ENCODE measurements around the gene KLHL6. TPM values are rescaled to one million over a fixed set of nuclear protein-coding genes. Genes with fewer than 3 reads are reported as not detected.

The KLHL6 gene
- total and polyA plus RNA-seq, 4 donors = 0.42 to 3.8 (median 1.0) TPM

- TF ChIP-seq REST (IDR thresholded peaks at IDR 0.05) (no peak), ATF3 (IDR thresholded peaks at IDR 0.05) (no peak), GABPA (IDR thresholded peaks at IDR 0.05 in 1 of 2, conservative IDR thresholded peaks at IDR 0.05 in 1 of 2) (no peak), SP1 (IDR thresholded peaks at IDR 0.05) (no peak), CTCF (IDR thresholded peaks at IDR 0.05; ENCODE audit: low read depth, low read length, missing input control) (no peak), RXRA (IDR thresholded peaks at IDR 0.05) (no peak)
These were observed 3.0 kb upstream of the KLHL6 start (continued) for GRCh38 chr3:183558495-183558894.

- Histone ChIP-seq H3K27ac (ENCODE audit: low read depth in 1 of 2, low read length in 2 of 2) (no peak overlapping the region), H3K27me3 (ENCODE audit: control insufficient read depth in 4 of 4, insufficient read depth in 4 of 4, low read length in 3 of 4) (no peaks in the 10 kb centered on the region), H3K9ac (ENCODE audit: low read depth in 1 of 2, low read length in 2 of 2) (no peak overlapping the region), H3K9me3 (ENCODE audit: control insufficient read depth in 4 of 4, low read length in 3 of 4) (no peaks in the 10 kb centered on the region), H3K4me3 (ENCODE audit: low read depth in 1 of 3, low read length in 3 of 3) (no peak overlapping the region), H3K36me3 (ENCODE audit: control insufficient read depth in 4 of 4, insufficient read depth in 3 of 4, low read depth in 1 of 4, low read length in 3 of 4) (no peaks in the 10 kb centered on the region), H3K4me1 (ENCODE audit: control insufficient read depth in 4 of 4, insufficient read depth in 4 of 4, low read length in 3 of 4) (peaks cover 0 to 16% (median 3%) of the 10 kb centered on the region in 4 donors)
- WGBS = 92% methylated on average over 5 of the region's 5 CpGs
- no peak for TF ChIP-seq MAX (IDR thresholded peaks at IDR 0.05)
- no peak for TF ChIP-seq SP1 (IDR thresholded peaks at IDR 0.05)
- TF ChIP-seq RAD21 (IDR thresholded peaks at IDR 0.05) = no peak
- no peak for TF ChIP-seq HNF4G (IDR thresholded peaks at IDR 0.05)
- no peak for TF ChIP-seq NR2F2 (IDR thresholded peaks at IDR 0.05)
- DNase-seq (ENCODE audit: low spot score) = no peak
These were observed 1.2 kb upstream of the KLHL6 start for GRCh38 chr3:183556722-183557121.

- H3K27ac ChIP-seq (ENCODE audit: low read depth in 1 of 2, low read length in 2 of 2) = peak overlapping the region in 1 of 2 donors; percentile 42
- peaks cover 0 to 14% (median 3%) of the 10 kb centered on the region in 4 donors for H3K4me1 ChIP-seq (ENCODE audit: control insufficient read depth in 4 of 4, insufficient read depth in 4 of 4, low read length in 3 of 4)
- H3K27me3 ChIP-seq (ENCODE audit: control insufficient read depth in 4 of 4, insufficient read depth in 4 of 4, low read length in 3 of 4) = no peaks in the 10 kb centered on the region
- H3K9ac ChIP-seq (ENCODE audit: low read depth in 1 of 2, low read length in 2 of 2) = peak overlapping the region in 1 of 2 donors; percentile 66
- DNase-seq (ENCODE audit: low spot score) = no peak
- no peaks in the 10 kb centered on the region for H3K9me3 ChIP-seq (ENCODE audit: control insufficient read depth in 4 of 4, low read length in 3 of 4)
- WGBS = 71% methylated on average over 1 of the region's 1 CpG
- TF ChIP-seq MAX (IDR thresholded peaks at IDR 0.05) = no peak
- TF ChIP-seq RAD21 (IDR thresholded peaks at IDR 0.05) = no peak
- no peak for TF ChIP-seq YY1 (IDR thresholded peaks at IDR 0.05)
- TF ChIP-seq TAF1 (conservative IDR thresholded peaks at IDR 0.05) = no peak
- TF ChIP-seq RXRA (IDR thresholded peaks at IDR 0.05) = no peak
- no peak for TF ChIP-seq FOXA2 (IDR thresholded peaks at IDR 0.05)
- TF ChIP-seq CTCF (IDR thresholded peaks at IDR 0.05; ENCODE audit: low read depth, low read length, missing input control) = no peak
- no peak for TF ChIP-seq ATF3 (IDR thresholded peaks at IDR 0.05)
- TF ChIP-seq GABPA (IDR thresholded peaks at IDR 0.05 in 1 of 2, conservative IDR thresholded peaks at IDR 0.05 in 1 of 2) = no peak
- H3K4me3 ChIP-seq (ENCODE audit: low read depth in 1 of 3, low read length in 3 of 3) = no peak overlapping the region
- no peaks in the 10 kb centered on the region for H3K36me3 ChIP-seq (ENCODE audit: control insufficient read depth in 4 of 4, insufficient read depth in 3 of 4, low read depth in 1 of 4, low read length in 3 of 4)
These were observed 1.1 kb downstream of the KLHL6 start for GRCh38 chr3:183554377-183554776.

Data from liver (tissue), 9 donors.